ENCODE measurements around the gene UQCRC1. TPM values are rescaled to one million over a fixed set of nuclear protein-coding genes. Genes with fewer than 3 reads are reported as not detected.
A peak's percentile ranks its signal among the peaks of the same experiment; 100 is the strongest.

Gene UQCRC1
- total RNA-seq, 1 donor from 2014 or later: 946 TPM

DNA sequence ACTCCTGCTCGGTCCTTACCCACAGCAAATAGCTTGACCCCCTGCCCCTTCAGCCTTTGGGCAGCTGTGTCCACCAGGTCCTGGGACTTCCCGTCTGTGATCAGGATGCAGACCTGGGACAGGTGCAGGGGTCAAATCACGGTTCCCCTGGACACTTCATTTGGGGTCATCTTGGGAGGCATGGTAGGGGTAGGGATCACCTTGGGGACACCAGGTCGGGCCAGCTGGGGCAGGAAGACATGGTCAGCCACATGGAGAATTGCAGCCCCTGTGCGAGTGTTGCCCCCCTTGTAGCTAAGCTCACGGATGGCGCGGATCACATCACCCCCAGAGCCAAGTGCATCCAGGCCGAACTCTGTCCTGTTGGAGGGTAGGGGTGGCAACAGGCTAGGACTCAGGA lies 16.1 kb downstream of the UQCRC1 start:
- no peaks in the 10 kb centered on the region for H3K27me3 ChIP-seq (ENCODE audit: control insufficient read depth, insufficient read depth, low read length)
- DNase-seq (ENCODE audit: low read depth) (no peak), FAIRE-seq (no peak)
- peak overlapping the region; percentile 50 for H3K4me3 ChIP-seq (ENCODE audit: low read depth, low read length)
- peaks cover 51% of the 10 kb centered on the region for H3K36me3 ChIP-seq (ENCODE audit: control insufficient read depth, insufficient read depth, low read length)
- TF ChIP-seq, protein P1, sequence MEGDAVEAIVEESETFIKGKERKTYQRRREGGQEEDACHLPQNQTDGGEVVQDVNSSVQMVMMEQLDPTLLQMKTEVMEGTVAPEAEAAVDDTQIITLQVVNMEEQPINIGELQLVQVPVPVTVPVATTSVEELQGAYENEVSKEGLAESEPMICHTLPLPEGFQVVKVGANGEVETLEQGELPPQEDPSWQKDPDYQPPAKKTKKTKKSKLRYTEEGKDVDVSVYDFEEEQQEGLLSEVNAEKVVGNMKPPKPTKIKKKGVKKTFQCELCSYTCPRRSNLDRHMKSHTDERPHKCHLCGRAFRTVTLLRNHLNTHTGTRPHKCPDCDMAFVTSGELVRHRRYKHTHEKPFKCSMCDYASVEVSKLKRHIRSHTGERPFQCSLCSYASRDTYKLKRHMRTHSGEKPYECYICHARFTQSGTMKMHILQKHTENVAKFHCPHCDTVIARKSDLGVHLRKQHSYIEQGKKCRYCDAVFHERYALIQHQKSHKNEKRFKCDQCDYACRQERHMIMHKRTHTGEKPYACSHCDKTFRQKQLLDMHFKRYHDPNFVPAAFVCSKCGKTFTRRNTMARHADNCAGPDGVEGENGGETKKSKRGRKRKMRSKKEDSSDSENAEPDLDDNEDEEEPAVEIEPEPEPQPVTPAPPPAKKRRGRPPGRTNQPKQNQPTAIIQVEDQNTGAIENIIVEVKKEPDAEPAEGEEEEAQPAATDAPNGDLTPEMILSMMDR (IDR thresholded peaks at IDR 0.05; ENCODE audit: insufficient read depth, low read length, severe bottlenecking): no peak

DNA sequence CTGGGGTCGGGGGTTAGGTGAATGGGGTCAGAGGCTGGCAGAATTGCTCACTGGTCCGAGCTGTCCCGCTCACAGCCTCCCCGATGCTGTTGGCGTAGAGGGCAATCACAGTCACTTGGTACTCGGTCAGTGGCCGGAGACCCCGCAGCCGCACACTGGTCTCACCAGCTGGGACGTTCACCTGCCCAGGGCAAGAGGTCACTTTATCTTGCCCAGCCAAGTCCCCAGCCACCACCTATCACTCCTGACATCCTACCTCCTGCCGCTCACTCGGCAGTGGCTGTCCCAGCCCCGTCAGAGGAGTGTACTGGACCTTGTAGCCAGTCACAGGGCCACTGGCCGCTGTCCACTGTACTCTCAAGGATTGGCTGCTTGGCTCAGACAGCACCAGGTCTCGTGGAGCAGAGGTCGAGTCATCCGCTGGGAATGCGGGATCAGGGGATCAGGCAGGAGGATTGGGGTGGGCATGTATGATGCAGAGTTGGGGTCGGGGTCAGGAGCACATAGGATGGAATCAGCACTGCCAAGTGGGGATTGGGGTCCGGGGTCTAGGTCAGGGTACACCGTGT lies 16.8 kb downstream of the UQCRC1 start:
- FAIRE-seq: no peak
- TF ChIP-seq, protein P1 (IDR thresholded peaks at IDR 0.05; ENCODE audit: insufficient read depth, low read length, severe bottlenecking): no peak
- Histone ChIP-seq H3K27me3 (ENCODE audit: control insufficient read depth, insufficient read depth, low read length) (no peaks in the 10 kb centered on the region), H3K36me3 (ENCODE audit: control insufficient read depth, insufficient read depth, low read length) (peaks cover 57% of the 10 kb centered on the region), H3K4me3 (ENCODE audit: low read depth, low read length) (no peak overlapping the region)
- DNase-seq (ENCODE audit: low read depth): no peak

DNA sequence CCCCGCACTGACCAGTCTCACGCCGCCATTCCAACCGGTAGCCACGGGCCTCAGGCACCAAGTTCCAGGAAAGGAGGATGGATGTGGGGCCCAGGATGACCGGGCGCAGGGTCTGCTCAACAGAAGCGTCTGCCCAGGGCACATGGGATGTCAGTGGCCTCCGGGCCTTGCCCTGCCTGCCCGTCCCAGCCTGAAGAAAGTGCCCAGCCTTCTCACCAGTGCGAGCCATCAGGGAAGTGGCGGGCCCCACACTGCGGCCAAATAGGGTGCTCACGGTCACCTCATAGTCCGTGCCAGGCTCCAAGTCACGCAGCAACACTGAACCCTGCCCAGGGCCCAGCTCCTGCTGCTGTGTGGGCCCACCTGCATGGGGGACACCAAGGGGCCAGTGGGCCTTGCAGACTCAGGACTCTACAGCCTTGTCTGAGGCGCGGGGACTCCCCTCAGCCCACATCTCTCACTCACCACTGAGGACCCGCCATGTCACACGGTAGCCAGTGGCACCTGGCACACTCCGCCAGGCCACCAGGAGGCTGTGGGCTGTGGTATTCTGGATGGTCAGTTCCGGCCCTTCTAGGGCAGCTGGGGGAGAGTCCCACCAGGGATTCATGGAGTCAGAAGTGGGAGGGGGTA lies 17.4 kb downstream of the UQCRC1 start:
- no peak for DNase-seq (ENCODE audit: low read depth)
- Histone ChIP-seq H3K4me3 (ENCODE audit: low read depth, low read length) (no peak overlapping the region), H3K27me3 (ENCODE audit: control insufficient read depth, insufficient read depth, low read length) (no peaks in the 10 kb centered on the region), H3K36me3 (ENCODE audit: control insufficient read depth, insufficient read depth, low read length) (peaks cover 60% of the 10 kb centered on the region)
- TF ChIP-seq, protein P1 (IDR thresholded peaks at IDR 0.05; ENCODE audit: insufficient read depth, low read length, severe bottlenecking): no peak
- FAIRE-seq: no peak

DNA sequence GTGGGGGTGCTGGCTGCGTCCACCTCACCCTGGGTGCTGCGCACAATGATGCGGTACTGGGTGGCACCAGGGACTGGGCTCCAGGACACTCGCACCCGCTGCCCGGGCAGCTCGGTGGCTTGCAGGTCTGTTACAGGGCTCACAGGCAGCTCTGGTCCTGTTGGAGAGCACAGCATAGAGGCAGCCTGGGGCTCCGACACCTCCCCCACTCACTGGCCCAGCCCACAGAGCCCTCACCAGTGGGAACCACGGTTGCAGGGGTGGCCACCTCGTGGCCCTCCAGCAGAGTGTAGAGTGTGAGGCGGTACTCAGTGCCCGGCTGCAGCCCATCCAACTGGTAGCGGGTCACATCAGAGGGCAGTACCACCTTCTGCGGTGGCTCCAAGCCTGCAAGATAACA lies 18.0 kb downstream of the UQCRC1 start:
- DNase-seq (ENCODE audit: low read depth): no peak
- peaks cover 64% of the 10 kb centered on the region for H3K36me3 ChIP-seq (ENCODE audit: control insufficient read depth, insufficient read depth, low read length)
- TF ChIP-seq, protein P1 (IDR thresholded peaks at IDR 0.05; ENCODE audit: insufficient read depth, low read length, severe bottlenecking): no peak
- no peak for FAIRE-seq
- H3K27me3 ChIP-seq (ENCODE audit: control insufficient read depth, insufficient read depth, low read length): no peaks in the 10 kb centered on the region
- H3K4me3 ChIP-seq (ENCODE audit: low read depth, low read length): no peak overlapping the region

DNA sequence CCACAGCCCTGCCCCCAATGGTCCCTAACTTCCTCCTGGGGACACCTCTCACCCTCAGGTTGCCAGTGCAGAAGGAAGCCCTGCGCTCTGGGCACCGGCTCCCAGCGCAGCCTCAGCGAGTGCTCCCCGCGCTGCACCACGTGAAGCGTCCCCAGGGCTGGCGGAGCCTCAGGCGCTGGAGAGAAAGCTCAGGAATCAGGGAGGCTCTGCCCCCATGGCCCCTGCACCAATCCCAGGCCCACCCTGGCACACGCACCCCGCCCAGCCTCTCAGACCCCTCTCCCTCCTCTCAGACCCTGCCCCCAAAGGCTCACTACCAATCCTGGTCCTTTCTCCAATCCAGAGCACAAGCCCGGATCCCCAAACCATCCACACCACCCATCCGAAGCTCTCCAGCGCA lies 21.2 kb downstream of the UQCRC1 start:
- TF ChIP-seq, protein P1 (IDR thresholded peaks at IDR 0.05; ENCODE audit: insufficient read depth, low read length, severe bottlenecking): no peak
- Histone ChIP-seq H3K4me3 (ENCODE audit: low read depth, low read length) (no peak overlapping the region), H3K27me3 (ENCODE audit: control insufficient read depth, insufficient read depth, low read length) (no peaks in the 10 kb centered on the region), H3K36me3 (ENCODE audit: control insufficient read depth, insufficient read depth, low read length) (peaks cover 87% of the 10 kb centered on the region)
- no peak for FAIRE-seq
- DNase-seq (ENCODE audit: low read depth): no peak

DNA sequence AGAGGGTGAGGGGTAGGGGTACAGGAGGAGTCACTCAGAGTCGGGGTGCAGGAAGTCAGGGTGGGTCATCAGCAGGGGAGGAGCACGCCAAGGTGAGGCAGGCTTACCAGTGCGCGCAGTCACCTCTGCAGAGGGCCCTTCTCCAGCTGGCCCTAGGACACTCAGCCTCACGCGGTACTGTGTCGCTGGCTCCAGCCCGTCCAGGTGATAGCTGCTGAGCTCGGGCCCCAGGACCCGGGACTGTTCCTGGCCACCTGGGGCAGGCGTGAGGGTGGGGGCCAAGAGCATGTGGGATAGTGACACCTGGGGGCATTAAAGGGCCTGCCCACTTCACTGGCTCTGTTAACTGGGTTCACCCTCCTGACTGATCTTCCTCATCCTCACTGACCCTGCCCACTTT lies 21.8 kb downstream of the UQCRC1 start:
- TF ChIP-seq, protein P1 (IDR thresholded peaks at IDR 0.05; ENCODE audit: insufficient read depth, low read length, severe bottlenecking): no peak
- FAIRE-seq (no peak), DNase-seq (ENCODE audit: low read depth) (no peak)
- Histone ChIP-seq H3K4me3 (ENCODE audit: low read depth, low read length) (no peak overlapping the region), H3K27me3 (ENCODE audit: control insufficient read depth, insufficient read depth, low read length) (no peaks in the 10 kb centered on the region), H3K36me3 (ENCODE audit: control insufficient read depth, insufficient read depth, low read length) (peaks cover 90% of the 10 kb centered on the region)
